Gastroesophageal sphincter (tissue), 4 donors: ENCODE measurements around the gene CDIP1. TPM values are rescaled to one million over a fixed set of nuclear protein-coding genes. Genes with fewer than 3 reads are reported as not detected.
A peak's percentile ranks its signal among the peaks of the same experiment; 100 is the strongest.

Source experiments
- ATAC-seq: fragments of 150-250 bp; one replicate; pipeline ENCODE4 v1.9.1; 2016; ENCODE audit warnings: mild to moderate bottlenecking, moderate library complexity
- H3K27ac ChIP-seq, 4 donors: fragments of 200-600 bp; sonication (generic) in 3 of 4; 1 replicate in 3 of 4; 2 replicates in 1 of 4; pipeline ENCODE4 v1.5.1; 2016 to 2019
- H3K27me3 ChIP-seq: fragments of 200-600 bp; sonication (generic); one replicate; pipeline ENCODE4 v1.5.1; 2019
- H3K36me3 ChIP-seq, 2 donors: fragments of 200-600 bp; sonication (generic); one replicate each; pipeline ENCODE4 v1.5.1; 2019; ENCODE audit warnings: control low read depth in 1 of 2
- H3K4me1 ChIP-seq, 3 donors: fragments of 200-600 bp; sonication (generic); 1 replicate in 2 of 3; 2 replicates in 1 of 3; pipeline ENCODE4 v1.5.1; 2016 to 2019; ENCODE audit warnings: control low read depth in 2 of 3
- H3K4me3 ChIP-seq, 2 donors: fragments of 200-600 bp; sonication (generic); one replicate each; pipeline ENCODE4 v1.5.1; 2019; ENCODE audit warnings: mild to moderate bottlenecking in 1 of 2, moderate library complexity in 1 of 2
- H3K9me3 ChIP-seq, 3 donors: fragments of 200-600 bp; sonication (generic); one replicate each; pipeline ENCODE4 v1.5.1; 2017 to 2019; ENCODE audit warnings: control low read depth in 2 of 3
- CTCF ChIP-seq, 4 experiments: fragments of 200-600 bp in 2 of 4; fragments of 450-650 bp in 2 of 4; sonication (generic) in 1 of 4; IDR thresholded peaks; one replicate each; pipeline ENCODE4 v1.5.1; 2017 to 2019; ENCODE audit warnings: antibody characterized with exemption in 4 of 4, mild to moderate bottlenecking in 2 of 4, moderate library complexity in 2 of 4
- EP300 ChIP-seq: sonication (generic); formaldehyde crosslinking; IDR thresholded peaks from one replicate; pipeline ENCODE4 v1.6.1; 2017; ENCODE audit warnings: antibody characterized with exemption, mild to moderate bottlenecking
- POLR2A ChIP-seq, 2 donors: fragments of 450-650 bp; IDR thresholded peaks; one replicate each; pipeline ENCODE4 v1.6.1; 2017; ENCODE audit warnings: antibody characterized with exemption in 2 of 2, mild to moderate bottlenecking in 2 of 2, moderate library complexity in 1 of 2
- POLR2AphosphoS5 ChIP-seq: sonication (generic); formaldehyde crosslinking; IDR thresholded peaks from one replicate; pipeline ENCODE4 v1.6.1; 2017; ENCODE audit warnings: antibody characterized with exemption
- WGBS, 2 donors: methylation state at CpG; one replicate each; pipeline ENCODE4 v1.1.5; 2018; ENCODE audit warnings: low coverage in 1 of 2; 5-methylcytosine and 5-hydroxymethylcytosine counted together
- total RNA-seq, 4 donors: library from RNA; depleted of rRNA; stranded (reverse); fragments of >200 nt; gene quantifications; one replicate each; pipeline ENCODE4 v1.1.0, GENCODE V29; 2016

Gene CDIP1
- total RNA-seq, 4 donors from 2014 or later, result 13.2 to 31.5 (median 18.7) TPM

DNA sequence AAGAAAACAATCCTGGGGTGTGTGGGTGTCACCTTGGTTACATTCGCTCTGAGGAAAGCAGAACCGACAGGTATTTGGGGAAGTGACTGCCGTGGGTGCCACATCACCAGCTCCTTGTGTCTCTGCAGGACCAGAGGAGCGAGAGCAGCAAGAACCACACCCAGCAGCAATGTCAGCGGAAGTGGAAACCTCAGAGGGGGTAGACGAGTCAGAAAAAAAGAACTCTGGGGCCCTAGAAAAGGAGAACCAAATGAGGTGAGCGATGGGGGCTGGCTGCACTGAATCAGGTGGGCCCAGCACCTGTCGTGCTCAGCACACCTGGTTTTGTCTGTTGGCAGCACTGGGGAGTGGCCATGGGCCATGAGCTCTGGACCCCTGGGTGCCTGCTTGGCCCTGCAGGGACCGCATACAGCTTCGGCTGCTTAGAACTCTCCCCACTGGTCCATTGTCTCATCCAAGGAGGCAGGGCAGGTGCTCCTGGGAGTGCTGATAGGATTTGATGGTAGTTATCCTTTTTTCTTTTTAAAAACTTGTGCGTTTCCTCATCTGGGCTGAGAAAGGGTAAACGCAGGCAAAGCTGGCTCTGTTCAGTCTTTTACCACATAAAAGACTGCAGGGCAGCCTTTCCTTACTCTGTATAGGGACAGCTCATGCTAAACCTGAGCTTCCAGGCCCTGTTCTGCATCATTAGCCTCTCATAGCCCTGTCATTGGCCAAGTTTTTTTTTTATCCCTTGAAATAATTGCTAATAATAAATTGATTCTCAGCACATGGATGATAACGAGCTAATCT lies 33.0 kb downstream of the CDIP1 start:
- H3K36me3 ChIP-seq, result peaks cover 0 to 46% of the 10 kb centered on the region in 2 donors
- TF ChIP-seq EP300 (no peak), CTCF (IDR thresholded peaks at IDR 0.05) (no peak), POLR2A (IDR thresholded peaks at IDR 0.05) (no peak), POLR2AphosphoS5 (no peak)
- no peaks in the 10 kb centered on the region for H3K9me3 ChIP-seq
- peaks cover 0 to 35% (median 7%) of the 10 kb centered on the region in 3 donors for H3K4me1 ChIP-seq
- 70 to 87% methylated on average over 4 to 9 of the region's 13 CpGs for WGBS, 2 donors
- H3K27me3 ChIP-seq, result no peaks in the 10 kb centered on the region
- H3K4me3 ChIP-seq, result no peak overlapping the region
- ATAC-seq, result no peak
- H3K27ac ChIP-seq, result no peak overlapping the region

DNA sequence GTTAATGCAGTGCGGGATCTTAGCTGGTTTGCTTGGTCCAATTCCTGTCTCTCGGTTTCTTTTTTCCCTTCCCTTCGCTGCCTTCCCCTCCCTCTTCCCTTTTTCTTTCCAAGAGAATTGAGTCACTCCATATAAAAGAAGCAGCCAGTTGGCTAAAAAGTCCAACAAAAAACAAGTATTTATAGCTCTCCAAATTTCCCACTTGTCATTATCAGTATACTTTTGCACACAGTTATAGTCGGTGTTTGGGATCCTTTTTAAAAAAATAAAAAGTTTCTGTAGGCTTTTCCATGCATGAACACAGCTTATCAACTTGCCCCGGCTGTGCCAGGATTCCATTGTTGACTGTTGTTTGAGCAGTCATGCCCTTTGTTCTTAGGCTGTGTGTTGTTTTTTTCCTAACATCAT lies 37.5 kb downstream of the CDIP1 start:
- H3K4me3 ChIP-seq, result peak overlapping the region in 1 of 2 donors; percentile 5

GRCh38 chr16:4500272-4500671 lies 38.3 kb downstream of the CDIP1 start:
- Histone ChIP-seq H3K27ac (peak overlapping the region; percentile 24 to 72 (median 70)), H3K27me3 (no peaks in the 10 kb centered on the region), H3K9me3 (no peaks in the 10 kb centered on the region), H3K4me3 (peak overlapping the region in 1 of 2 donors; percentile 5), H3K36me3 (peaks cover 0 to 14% of the 10 kb centered on the region in 2 donors), H3K4me1 (peaks cover 0 to 34% (median 11%) of the 10 kb centered on the region in 3 donors)
- ATAC-seq, result peak; percentile 88
- TF ChIP-seq POLR2AphosphoS5, result peak; percentile 83
- TF ChIP-seq EP300, result no peak
- WGBS, 2 donors, result 19 to 30% methylated on average over 3 of the region's 3 CpGs

More for the DNA sequence above, 37.5 kb downstream of the CDIP1 start:
- TF ChIP-seq POLR2A (IDR thresholded peaks at IDR 0.05) (no peak), POLR2AphosphoS5 (peak; percentile 11), CTCF (IDR thresholded peaks at IDR 0.05) (no peak), EP300 (no peak)
- WGBS, 2 donors, result 16 to 18% methylated on average over 5 of the region's 5 CpGs
- H3K9me3 ChIP-seq, result no peaks in the 10 kb centered on the region
- peaks cover 0 to 18% of the 10 kb centered on the region in 2 donors for H3K36me3 ChIP-seq
- no peak for ATAC-seq
- peaks cover 0 to 38% (median 11%) of the 10 kb centered on the region in 3 donors for H3K4me1 ChIP-seq
- peak overlapping the region in 3 of 4 donors; percentile 69 to 72 (median 72) for H3K27ac ChIP-seq
- H3K27me3 ChIP-seq, result no peaks in the 10 kb centered on the region

DNA sequence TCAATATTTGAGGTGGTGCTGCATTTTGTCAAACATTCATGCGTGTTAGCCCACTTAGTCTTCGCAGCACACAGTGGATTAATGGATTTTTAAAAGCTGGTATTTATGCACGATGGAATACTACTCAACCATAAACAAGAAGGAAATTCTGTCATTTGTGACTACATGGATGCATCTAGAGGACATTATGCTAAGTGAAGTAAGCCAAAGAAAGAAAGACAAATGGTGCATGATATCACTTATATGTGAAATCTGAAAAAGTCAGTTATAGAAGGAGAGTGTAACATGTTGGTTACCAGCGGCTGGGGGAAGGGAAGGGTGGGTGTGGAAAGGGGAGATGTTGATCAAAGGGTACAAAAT lies 39.4 kb downstream of the CDIP1 start:
- Histone ChIP-seq H3K27ac (no peak overlapping the region), H3K27me3 (no peaks in the 10 kb centered on the region), H3K4me3 (no peak overlapping the region), H3K4me1 (peaks cover 0 to 34% (median 11%) of the 10 kb centered on the region in 3 donors), H3K9me3 (no peaks in the 10 kb centered on the region), H3K36me3 (peaks cover 0 to 14% of the 10 kb centered on the region in 2 donors)
- 93 to 96% methylated on average over 4 of the region's 4 CpGs for WGBS, 2 donors
- no peak for ATAC-seq
- TF ChIP-seq CTCF (IDR thresholded peaks at IDR 0.05) (no peak), POLR2AphosphoS5 (no peak), POLR2A (IDR thresholded peaks at IDR 0.05) (no peak), EP300 (no peak)

DNA sequence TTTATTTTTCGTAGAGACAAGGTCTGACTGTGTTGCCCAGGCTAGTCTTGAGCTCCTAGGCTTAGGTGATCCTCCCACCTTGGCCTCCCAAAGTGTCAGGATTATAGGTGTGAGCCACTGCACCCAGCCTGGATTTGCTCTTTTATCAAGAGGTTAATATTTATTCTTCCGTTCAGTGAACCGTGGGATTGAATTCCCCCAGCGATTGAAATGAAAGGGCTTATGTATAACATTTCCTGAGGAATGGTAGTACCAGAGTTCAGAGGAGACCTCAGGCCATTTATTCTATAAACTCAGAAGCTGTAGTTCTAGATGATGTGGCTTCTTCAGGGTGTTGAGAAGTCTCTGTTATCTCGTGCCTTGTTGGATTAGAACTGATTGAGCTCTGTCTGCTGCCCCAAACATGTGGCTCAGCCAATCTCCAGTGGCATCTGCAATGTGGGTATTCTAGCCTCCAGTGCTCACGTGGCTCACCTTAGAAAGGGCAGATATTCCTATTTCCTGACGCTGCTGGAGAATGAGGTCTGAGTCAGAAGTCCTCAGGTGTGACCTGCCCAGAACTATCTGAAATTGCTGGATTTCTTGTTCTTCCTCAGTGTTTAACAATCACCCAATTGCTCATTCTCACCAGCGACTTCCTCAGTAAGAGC lies 39.9 kb downstream of the CDIP1 start:
- Histone ChIP-seq H3K27ac (no peak overlapping the region), H3K4me3 (no peak overlapping the region), H3K36me3 (peaks cover 0 to 14% of the 10 kb centered on the region in 2 donors), H3K27me3 (no peaks in the 10 kb centered on the region), H3K4me1 (peaks cover 0 to 34% (median 11%) of the 10 kb centered on the region in 3 donors), H3K9me3 (no peaks in the 10 kb centered on the region)
- ATAC-seq, result no peak
- 85 to 92% methylated on average over 3 to 4 of the region's 8 CpGs for WGBS, 2 donors
- TF ChIP-seq POLR2AphosphoS5, result no peak
- TF ChIP-seq CTCF (IDR thresholded peaks at IDR 0.05), result no peak
- TF ChIP-seq POLR2A (IDR thresholded peaks at IDR 0.05), result no peak
- TF ChIP-seq EP300, result no peak
